GM21529 (cell line): ENCODE results near the gene KCNK13.
"Not testable (repeated sequence)": the region's sequence is repeated elsewhere in the genome, so short reads cannot be mapped to it uniquely, and the experiment has no call there.

Experiments used
- ATAC-seq: cut with Tn5 transposase; IDR thresholded peaks from one replicate; pipeline ENCODE4 v1.9.1; 2021; ENCODE audit not compliant: unreplicated experiment

KCNK13 gene

DNA sequence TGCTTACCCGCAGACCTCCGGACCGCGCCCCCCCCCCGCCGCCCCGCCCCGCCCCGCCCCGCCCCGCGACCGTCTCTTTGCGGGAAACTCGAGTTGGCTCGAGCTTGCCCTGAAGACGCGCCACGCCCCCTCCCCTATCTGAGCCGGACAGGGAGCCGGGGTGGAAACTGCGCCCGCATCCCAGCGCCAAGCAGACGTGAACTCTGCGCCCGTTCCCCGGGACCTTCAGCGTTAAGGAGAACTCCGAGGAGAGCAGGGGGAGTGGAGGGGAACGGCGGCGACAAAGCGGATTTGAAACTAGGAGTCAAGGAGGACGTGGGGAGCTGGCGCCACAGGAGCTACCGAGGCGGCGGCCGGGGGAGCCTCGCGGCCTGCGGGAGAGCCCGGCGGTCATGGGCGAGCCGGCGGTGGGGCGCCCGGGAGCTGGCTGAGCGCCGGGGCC, at the start of gene KCNK13:
Gene KCNK13, plus strand, starts transcription at position 310 of the 442 bp plus-strand sequence. CDS start 212 bp downstream, outside the sequence.
- ATAC-seq, result no peak

DNA sequence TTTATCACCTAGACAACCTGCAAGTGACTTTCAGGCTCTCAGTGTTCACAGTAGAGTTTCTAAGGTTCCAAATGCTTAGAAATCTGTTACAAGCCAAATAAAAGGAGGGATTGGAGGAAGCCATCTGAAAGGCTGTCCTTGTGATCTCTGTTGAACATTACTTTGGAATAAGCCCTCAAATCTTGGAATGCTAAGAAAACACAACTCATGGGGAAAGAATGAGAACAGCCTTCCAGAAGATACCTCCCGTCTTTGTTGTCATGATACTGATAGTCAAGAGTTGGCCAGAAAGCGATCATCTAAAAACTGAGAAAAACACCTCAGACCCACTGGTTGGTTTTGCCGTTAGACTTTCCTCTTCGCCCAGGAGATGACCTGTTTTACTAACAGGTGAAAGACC, 44.4 kb upstream of the KCNK13 start:
- ATAC-seq, result no peak

DNA sequence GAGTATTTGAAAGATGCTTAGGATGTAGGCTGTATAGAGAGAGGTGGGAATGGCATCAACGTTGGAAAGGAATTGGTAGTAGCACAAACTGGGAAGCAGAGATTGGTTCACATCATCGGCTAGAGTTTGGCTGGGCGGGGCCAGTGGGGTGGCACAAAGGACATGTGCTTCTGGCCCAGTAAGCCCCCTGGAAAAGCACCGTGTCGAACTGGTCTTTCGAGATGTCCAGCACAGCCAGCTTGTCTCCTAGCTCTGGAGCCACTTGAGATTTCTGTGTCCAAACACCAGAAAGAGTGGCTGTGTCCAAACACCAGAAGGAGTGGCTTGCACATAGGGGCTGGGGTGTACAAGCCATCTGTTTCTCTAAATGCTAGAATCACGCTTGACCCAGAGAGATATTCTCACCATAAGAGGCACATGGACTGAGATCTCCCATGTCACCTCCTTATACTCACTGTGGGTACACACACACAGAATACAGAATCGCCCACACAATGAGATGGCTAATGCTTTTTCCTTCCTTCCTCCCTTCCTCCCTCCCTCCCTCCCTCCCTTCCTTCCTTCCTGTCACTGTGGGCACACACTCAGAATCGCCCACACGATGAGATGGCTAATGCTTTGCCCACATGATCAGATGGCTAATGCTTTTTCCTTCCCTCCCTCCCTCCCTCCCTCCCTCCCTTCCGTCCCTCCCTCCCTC, 41.8 kb upstream of the KCNK13 start:
- no peak for ATAC-seq

DNA sequence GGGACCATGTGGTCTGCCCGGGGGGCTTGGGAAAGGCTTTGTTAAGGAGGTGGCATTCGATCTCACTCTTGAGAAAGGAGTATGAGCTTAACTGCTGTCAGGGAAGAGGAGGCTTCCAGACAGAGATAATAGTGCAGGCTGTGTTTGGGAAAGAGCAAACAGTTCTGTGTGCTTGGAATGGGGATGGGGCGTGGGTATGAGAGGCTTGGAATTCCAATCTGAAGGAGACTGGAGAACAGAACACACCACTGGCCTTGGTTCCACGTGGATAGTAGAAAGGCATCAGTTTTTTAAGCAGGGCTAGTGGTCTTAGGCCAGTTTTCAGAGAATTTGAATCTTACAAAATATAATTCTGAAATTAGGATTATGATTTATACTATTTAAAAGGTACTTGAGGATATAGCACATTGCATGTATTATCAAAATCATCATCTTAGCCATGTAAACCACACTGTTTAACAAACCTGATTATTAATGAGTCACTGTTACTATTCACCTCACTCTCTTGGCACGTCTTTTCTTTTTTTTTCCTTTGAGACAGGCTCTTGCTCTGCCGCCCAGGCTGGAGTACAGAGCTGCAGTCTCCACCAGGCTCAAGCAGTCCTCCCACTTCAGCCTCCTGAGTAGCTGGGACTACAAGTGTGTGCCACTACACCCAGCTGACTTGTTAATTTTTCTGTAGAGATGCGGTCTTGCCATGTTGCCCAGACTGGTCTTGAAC, 38.5 kb upstream of the KCNK13 start:
- ATAC-seq, result no peak

DNA sequence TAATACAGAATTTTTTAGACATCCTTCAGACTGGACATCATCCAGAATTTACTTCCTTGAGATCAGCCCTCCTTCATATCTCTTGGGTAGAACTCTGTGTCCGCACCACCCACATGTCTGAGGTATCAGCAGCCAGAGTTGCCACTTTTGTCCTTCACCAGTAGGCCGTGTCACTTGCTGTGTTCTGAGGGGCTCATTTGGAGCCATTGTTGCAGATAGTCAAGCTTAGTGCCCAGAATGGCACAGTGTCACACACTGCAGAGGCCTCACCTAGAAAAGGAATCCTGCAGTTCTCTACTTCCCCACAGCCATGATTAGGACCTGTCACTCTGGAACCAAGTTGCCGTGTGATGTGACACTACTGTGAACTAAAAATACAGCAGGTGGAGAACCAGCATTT, 36.9 kb upstream of the KCNK13 start:
- no peak for ATAC-seq

DNA sequence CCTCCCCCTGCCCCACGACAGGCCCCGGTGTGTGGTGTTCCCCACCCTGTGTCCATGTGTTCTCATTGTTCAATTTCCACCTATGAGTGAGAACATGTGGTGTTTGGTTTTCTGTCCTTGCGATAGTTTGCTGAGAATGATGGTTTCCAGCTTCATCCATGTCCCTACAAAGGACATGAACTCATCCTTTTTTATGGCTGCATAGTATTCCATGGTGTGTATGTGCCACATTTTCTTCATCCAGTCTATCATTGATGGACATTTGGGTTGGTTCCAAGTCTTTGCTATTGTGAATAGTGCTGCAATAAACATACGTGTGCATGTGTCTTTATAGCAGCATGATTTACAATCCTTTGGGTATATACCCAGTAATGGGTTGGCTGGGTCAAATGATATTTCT, 35.2 kb upstream of the KCNK13 start:
- ATAC-seq, result not testable (repeated sequence)

DNA sequence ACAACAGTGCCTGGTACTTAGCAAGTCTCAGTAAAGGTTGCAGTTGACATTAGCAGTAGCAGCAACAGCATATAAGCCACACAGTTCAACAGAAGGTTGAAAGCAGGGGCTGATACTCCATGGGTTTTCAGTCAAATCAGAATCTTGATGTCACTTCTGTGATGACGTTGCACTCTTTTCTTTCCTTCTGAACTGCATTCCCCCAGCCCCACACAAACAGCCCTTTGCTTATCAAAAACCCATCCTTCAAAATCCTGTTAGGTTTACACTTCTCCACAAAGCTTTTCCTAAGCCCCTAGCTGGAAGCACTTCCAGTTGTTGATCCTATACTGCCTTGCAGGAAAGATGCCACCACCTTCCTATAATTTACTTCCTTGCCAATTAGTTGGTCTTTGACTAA, 34.0 kb upstream of the KCNK13 start:
- ATAC-seq, result no peak

DNA sequence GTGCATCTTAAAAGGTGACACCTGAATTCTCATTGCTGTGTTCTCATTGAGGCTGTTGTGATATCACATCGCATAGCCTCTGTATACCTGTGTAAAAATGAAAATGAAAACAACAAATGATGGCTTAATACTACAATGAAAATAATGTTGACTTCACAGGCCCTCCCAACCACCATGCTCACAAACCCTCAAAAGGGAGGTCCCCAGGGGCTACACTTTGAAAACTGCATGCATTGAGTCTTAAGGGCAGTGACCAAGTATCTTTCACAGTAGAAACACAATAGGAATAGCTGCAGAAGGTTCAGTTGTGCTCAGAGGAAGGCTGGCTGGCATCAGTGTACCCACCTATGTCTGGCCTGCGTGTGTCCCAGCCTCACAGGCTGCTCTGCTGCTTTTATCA, 27.6 kb upstream of the KCNK13 start:
- no peak for ATAC-seq

DNA sequence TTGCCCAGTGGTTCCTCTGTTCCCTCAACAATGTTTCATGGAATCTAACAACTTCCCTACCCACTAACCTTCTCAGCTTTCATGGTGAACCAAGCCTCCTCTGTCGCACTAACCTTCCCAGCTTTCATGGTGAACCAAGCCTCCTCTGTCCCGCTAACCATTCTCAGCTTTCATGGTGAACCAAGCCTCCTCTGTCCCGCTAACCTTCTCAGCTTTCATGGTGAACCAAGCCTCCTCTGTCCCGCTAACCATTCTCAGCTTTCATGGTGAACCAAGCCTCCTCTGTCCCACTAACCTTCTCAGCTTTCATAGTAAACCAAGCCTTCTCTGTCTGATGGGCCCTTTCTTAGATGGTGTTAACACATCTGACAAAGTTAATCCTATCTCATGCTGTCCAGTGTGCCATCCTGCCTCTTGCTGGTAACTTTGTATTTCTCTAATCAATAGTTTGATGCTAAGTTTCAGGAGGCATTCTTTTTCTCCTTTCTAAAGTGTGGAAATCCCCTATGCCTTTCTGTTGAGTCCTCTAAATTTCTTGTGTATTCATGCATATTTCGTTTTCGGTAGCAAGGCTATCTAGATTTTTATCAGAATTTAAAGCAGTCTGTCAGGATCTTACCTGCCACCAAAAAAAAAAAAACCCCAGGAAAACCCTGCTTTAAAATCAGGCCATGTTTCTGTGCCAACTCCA, 26.8 kb upstream of the KCNK13 start:
- no peak for ATAC-seq

DNA sequence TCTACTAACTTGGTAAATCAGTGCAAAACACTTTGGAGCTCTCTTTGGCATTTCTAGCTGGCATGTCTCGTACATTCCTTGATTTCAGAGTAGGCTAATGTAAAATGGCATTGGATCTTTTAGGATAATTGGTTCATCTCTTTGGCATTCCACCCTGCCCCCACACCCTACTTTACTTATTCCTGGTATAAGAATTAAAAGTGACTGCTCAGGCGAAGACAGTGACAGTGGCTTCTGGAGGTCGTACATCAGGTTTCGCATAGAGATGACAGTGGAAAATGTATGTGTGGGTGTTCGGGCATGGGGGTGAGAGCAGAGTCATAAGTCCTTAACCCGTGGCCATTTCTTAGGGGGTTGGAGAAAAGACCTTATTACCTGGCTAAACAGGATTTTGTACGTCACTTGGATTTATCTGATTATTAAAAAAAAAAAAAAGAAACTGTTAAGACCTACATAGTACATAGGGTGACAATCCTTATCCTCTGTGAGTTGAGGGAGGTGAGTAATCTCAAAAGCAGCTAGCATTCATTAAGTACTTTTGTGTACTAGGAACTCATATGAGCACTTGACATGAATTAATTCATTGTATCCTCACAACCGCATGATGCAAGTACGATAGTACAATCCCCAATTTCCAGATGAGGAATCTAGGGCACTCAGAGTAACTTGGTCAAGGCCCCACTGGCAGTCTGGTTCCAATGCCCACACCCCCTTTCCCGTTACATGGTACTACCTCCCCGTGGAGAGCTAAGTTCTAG, 22.4 kb upstream of the KCNK13 start:
- no peak for ATAC-seq

DNA sequence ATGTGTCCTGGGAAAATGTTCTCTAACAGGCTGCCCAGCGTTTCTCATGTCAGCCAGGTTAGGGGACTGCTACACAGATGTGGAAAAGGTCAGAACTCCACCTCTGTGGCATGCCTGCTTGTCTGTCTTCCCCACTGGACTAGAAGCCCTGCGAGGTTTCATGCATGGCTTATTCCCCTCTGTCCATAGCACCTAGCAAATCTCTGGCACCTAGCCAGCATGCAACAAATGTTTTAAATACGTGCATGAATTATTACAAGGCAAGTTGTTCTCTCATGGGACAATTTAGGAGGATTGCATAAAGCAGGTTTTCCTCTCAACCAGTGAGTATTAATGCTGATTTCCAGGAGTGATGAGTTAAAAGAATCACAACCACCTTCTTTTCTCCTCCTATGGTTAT, 21.4 kb upstream of the KCNK13 start:
- no peak for ATAC-seq

DNA sequence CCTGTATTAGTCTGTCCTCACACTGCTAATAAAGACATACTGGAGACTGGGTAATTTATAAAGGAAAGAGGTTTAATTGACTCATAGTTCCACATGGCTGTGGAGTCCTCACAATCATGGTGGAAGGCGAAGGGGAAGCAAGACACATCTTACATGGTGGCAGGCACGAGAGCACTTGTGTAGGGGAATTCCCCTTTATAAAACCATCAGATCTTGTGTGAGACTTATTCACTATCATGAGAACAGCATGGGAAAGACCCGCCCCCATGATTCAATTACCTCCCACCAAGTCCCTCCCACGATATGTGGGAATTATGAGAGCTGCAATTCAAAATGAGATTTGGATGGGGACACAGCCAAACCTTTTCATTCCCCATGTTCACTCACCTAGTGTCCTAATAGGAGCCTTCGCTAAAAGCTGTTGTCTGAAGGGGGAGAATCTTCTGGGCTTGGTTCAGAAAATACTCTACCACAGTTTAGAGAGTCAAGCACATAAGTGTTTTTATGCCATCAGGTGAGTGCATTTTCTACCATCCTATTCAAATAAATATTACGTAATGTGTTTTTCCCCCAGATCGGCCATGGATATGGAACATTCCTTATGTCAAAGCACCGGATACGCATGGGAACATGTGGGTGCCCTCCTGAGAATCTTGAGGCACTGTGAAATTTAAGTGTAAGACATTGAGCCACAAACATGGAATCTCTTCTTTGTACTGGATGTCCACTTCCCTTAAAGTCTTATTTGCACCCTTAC, 19.1 kb upstream of the KCNK13 start:
- ATAC-seq, result no peak

DNA sequence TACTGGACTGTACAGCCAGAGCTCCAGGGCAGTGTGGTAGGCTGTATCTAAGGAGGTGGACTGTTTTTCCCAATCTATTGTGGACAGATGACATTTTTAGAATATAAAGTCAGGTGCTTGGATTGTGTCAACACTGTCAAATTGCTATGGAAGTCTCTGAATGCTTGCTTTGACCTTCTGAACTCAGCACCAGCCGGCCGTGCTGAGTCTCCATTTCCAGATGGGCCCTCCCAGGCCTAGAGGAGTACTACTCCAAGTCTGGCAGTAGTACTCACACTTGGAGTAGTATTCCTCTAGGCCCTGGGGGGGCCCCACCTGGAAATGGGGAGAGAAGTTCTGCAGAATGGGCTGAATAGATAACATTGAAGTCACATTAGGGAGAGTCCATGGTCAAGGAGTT, 16.2 kb upstream of the KCNK13 start:
- ATAC-seq, result no peak

DNA sequence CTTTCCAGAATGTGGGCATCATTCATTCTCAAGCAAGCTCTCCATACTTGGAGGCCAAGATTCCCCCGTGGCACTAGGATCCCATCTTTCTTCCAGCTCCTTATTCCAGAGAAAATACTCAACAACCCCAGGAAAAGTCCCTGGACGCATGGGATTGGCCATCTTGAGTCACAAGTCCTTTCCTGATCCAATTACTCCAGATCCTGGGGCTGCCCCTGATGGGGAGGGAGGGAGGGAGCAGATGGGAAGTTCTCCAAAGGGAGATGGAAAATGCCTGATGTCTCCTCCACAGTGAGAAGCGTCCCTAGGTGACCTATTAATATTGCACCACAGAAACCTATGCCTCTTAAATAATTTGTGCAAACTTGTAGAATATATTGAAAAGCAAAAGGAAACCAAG, 12.4 kb upstream of the KCNK13 start:
- ATAC-seq, result no peak

DNA sequence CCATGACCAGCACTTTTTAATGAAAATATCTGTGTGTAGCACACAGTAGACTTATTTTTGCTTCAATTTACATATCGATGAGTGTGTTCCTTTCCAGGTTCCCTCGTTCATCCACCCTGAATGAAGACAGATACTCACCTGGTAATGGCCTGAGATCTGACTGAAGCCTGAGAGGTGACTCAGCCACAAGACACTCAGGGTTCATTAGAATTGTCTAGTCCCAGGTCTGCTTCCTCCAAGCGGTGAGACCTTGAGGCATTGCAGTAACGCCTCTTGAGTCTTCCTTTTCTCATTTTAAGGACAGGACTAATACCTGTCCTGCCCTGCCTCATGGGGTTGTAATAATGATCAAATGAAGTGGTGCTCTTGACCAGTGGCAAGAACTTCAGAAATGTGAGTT, 11.5 kb upstream of the KCNK13 start:
- ATAC-seq, result no peak

DNA sequence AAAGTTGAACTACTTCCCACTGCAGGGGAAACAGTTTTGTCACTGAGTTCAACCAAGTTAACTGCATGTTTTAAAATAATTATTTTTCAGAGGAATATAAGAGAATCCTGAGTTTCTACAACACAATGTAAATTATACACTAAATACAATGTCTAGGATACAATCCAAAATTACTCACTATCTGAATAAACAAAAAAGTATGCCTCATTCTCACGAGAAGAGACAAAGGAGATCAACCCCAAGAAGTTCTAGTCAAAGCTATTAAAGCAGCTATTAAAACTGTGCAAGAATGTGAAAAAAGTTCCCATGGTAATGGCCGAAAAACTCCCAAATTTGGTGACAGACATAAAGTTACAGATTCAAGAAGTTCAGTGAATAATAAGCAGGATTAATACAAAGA, 8.8 kb upstream of the KCNK13 start:
- no peak for ATAC-seq

DNA sequence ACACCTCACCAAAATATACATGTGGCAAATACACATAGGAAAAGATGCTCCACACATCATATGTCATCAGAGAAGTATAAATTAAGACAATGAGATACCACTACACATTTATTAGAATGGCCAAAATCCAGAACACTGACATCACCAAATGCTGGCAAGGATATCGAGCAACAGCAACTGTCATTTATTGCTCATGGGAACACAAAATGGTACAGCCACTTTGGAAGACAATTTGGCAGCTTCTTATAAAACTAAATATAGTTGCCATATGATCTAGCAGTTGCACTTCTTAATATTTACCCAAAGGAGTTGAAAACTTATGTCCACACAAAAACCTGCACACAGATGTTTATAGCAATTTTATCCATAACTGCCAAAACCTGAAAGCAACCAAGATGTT, 7.0 kb upstream of the KCNK13 start:
- no peak for ATAC-seq

DNA sequence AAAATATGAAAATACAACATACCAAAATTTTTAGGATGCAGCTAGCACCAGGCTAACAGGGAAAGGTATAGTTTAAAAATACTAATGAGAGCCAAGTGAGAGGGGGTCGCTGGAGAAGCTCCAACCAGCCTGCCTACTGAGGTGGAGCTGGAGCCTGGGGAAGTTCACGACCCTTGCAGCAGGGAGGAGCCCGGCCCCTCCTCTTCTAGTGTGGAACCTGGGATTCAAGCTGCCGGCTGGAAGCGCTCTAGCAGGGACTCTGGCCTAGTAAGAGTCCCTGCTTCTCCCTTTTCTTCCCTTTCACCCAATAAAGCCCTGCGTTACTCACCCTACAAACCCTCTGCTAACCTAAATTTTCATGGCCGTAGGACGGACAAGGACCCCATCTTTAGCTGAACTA, 5.0 kb upstream of the KCNK13 start:
- no peak for ATAC-seq

DNA sequence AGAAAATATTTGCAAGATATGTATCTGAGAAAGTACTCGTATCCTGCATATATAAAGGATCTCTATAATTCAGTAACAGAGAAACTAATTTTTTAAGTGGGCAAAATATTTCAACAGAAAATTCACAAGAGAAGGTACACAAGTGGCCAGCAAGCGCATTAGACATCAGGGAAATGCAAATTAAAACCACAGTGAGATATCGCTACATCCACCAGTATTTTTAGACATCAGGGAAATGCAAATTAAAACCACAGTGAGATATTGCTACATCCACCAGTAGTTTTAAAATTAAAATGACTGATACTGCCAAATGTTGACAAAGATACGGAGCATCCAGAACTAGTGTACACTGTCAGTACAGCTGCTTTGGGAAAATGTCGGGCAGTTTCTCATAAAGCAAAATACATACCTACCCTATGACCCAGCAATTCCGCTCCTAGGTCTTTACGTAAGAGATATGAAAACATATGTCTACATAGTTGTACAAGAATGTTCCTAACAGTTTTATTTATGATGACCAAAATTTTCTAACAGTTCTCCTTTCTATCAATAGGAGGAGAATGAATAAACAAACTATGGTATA, 2.8 kb upstream of the KCNK13 start:
- ATAC-seq, result no peak

DNA sequence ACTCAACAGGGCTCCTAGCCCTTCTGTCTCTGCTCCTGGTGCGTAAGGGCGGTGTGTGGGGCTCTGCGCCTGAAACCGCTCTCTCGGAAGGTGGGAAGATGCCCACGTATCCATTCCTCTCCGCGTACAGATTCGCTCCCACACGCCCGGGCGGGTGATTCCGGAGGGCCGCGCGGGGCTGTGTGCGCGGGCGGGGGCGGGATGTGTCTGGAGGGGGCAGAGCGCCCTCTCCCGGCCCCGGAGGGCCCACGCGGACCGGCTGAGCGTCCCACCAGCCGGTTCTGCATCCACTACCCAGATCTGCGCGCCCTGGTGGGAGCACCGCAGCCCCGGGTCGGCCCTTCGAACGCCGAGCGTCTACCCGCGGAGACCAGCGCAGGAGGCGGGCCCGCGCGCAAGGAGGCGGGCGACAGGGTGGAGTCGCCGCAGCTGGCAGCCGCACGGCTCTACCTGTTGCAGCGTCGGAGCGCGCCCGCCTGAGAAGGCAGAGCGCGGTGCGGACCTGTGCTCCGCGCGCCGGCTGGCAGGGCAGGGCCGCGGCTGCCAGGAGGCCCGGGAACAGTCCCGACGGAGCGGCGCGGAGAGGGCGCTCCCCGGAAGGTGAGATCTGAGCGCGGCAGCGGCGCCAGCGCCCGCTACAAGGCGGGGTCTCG, 1.4 kb upstream of the KCNK13 start:
- ATAC-seq, result peak; percentile 68
